HepG2 (cell line): Measurements from ENCODE around the gene SLC16A7.
A peak's percentile ranks its signal among the peaks of the same experiment; 100 is the strongest.

ENCODE experiments used
- CTCF ChIP-seq: sonication (generic); formaldehyde crosslinking; IDR thresholded peaks from 2 replicates; pipeline ENCODE4 v1.5.0; 2020; ENCODE audit warnings: mild to moderate bottlenecking, missing genetic modification reagents, moderate library complexity
- ESRRA ChIP-seq: sonication (generic); formaldehyde crosslinking; IDR thresholded peaks from 2 replicates; pipeline ENCODE4 v1.5.1; 2020; ENCODE audit warnings: mild to moderate bottlenecking, low read depth, missing genetic modification reagents
- EZH2 ChIP-seq: conservative IDR thresholded peaks from 2 replicates; pipeline ENCODE4 v1.6.1; 2012; ENCODE audit warnings: mild to moderate bottlenecking, low read depth, low read length, moderate library complexity
- FOXP1 ChIP-seq, 2 experiments: fragments of 450-650 bp in 1 of 2; IDR thresholded peaks; 2 replicates each; pipeline ENCODE4 v1.6.1; 2017 to 2018; ENCODE audit warnings: antibody characterized with exemption in 1 of 2
- MAFF ChIP-seq: IDR thresholded peaks from 2 replicates; pipeline ENCODE4 v1.6.1; 2011; ENCODE audit warnings: low read depth, low read length, improper control_type of control experiment
- PCBP2 ChIP-seq: fragments of 200-400 bp; formaldehyde crosslinking; optimal IDR thresholded peaks from 2 replicates; pipeline ENCODE3; 2018; ENCODE audit warnings: low read length, low read depth; ENCODE audit not compliant: poor library complexity, severe bottlenecking
- SP1 ChIP-seq, 2 experiments: fragments of 450-650 bp in 1 of 2; sonication (generic) in 1 of 2; formaldehyde crosslinking in 1 of 2; IDR thresholded peaks; 2 replicates each; pipeline versions ENCODE4 v1.4.0 to v1.6.1; 2016 to 2020; ENCODE audit warnings: missing genetic modification reagents in 1 of 2
- SUZ12 ChIP-seq: fragments of 150-350 bp; IDR thresholded peaks from 2 replicates; pipeline ENCODE4 v1.6.1; 2014; ENCODE audit warnings: low read depth, low read length
- ZNF326 ChIP-seq: sonication (generic); formaldehyde crosslinking; IDR thresholded peaks from 2 replicates; pipeline ENCODE4 v1.4.0; 2020; ENCODE audit warnings: missing genetic modification reagents, borderline replicate concordance
- ZNF382 ChIP-seq: sonication (generic); formaldehyde crosslinking; IDR thresholded peaks from 2 replicates; pipeline ENCODE4 v1.5.0; 2020; ENCODE audit warnings: missing genetic modification reagents, mild to moderate bottlenecking, borderline replicate concordance
- ZSCAN21 ChIP-seq: sonication (generic); formaldehyde crosslinking; IDR thresholded peaks from 2 replicates; pipeline ENCODE4 v1.8.0; 2022; ENCODE audit warnings: mild to moderate bottlenecking, missing genetic modification reagents, moderate library complexity, borderline replicate concordance

- TF ChIP-seq CTCF (CRISPR knock-in tag) (no peak), MAFF (no peak), ZSCAN21 (CRISPR knock-in tag) (no peak), ESRRA (CRISPR knock-in tag) (no peak), SP1 (IDR thresholded peaks at IDR 0.05) (no peak), SP1 (CRISPR knock-in tag; IDR thresholded peaks at IDR 0.05) (no peak), PCBP2 (no peak), ZNF326 (CRISPR knock-in tag) (no peak), SUZ12 (no peak), EZH2 (no peak), FOXP1 (IDR thresholded peaks at IDR 0.05) (no peak), FOXP1 (CRISPR knock-in tag; IDR thresholded peaks at IDR 0.05) (0 out of 2 replicates have a peak, but pooled peaks have one; percentile 40), ZNF382 (CRISPR knock-in tag) (no peak)
Observed at GRCh38 chr12:59724011-59724695, 128.3 kb downstream of the SLC16A7 start.
